Cardiac fibroblast (primary cell): ENCODE results near the gene CLIP1.
"Not testable (repeated sequence)": the region's sequence is repeated elsewhere in the genome, so short reads cannot be mapped to it uniquely, and the experiment has no call there.

Source experiments
- DNase-seq, 2 donors: peaks; one replicate each; pipeline versions ENCODE4 v3.0.0 to v3.0.0-alpha.2; 2010; ENCODE audit warnings: low read depth in 2 of 2
- H3K4me3 ChIP-seq, 2 donors: replicated peaks in 1 of 2; 1 replicate in 1 of 2; 2 replicates in 1 of 2; pipeline ENCODE4 v1.5.1; 2011; ENCODE audit warnings: low read depth in 2 of 2, low read length in 2 of 2, mild to moderate bottlenecking in 2 of 2, moderate library complexity in 1 of 2
- CTCF ChIP-seq: IDR thresholded peaks from one replicate; pipeline ENCODE4 v1.5.1; 2011; ENCODE audit warnings: low read depth, mild to moderate bottlenecking, low read length, inconsistent platforms

The CLIP1 gene

DNA sequence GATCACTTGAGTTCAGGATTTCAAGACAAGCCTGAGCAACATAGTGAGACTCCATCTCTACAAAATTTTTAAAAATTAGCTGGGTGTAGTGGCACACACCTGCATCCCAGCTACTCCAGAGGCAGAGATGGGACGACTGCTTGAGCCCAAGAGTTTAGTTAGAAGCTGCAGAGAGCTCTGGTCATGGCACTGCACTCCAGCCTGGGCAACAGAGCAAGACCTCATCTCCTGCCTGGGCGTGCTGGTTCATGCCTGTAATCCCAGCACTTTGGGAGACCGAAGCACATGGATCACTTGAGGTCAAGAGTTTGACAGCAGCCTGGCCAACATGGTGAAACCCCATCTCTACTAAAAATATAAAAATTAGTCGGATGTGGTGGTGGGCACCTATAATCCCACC is 20.2 kb downstream of the CLIP1 start:
- H3K4me3 ChIP-seq = no peak overlapping the region
- DNase-seq = no peak
- TF ChIP-seq CTCF = no peak

DNA sequence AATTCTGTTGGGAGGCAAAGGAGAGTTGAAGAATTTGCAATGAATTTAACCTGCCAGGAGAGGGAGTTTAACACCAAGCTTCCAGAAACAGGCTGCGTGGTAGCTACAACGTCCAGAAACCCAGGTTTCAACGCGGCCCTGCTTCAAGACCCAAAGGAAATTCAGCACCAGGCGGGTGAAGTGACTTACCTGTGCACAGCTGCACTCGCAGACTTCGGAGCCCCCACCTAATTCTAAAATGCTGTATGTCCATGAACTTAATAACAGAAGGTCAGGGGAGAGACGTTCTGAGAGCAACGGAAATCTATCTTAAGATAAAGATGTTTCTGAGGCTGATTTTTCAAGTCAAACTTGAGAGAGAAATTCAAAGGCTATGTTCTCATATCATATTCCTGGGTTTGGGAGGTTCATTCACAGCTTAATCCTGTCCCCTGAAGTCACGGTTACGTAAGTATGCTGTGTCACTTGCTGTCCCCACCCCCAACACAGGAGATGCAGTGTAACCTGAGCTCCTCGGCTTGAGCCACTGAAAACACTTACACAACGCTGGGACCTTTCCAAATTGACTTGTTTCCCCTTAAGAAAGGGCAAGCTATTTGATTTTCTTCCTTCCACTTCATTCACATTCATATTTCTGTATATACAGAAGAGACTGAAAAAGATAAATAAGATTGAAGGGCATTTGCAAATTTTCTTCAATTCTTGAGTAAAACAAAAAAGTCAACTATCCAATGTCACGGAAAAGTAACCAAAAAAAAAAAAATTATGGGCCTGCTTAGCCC is 22.7 kb downstream of the CLIP1 start:
- DNase-seq = peak; percentile 92 to 97
- TF ChIP-seq CTCF = peak; percentile 61
- peak overlapping the region in 1 of 2 donors; percentile 32 for H3K4me3 ChIP-seq

GRCh38 chr12:122399254-122399591 is 23.2 kb downstream of the CLIP1 start:
- no peak for TF ChIP-seq CTCF
- no peak for DNase-seq
- H3K4me3 ChIP-seq = no peak overlapping the region

- not testable (repeated sequence) for H3K4me3 ChIP-seq, DNase-seq
These were observed 24.5 kb downstream of the CLIP1 start for GRCh38 chr12:122397981-122398380.

- H3K4me3 ChIP-seq = no peak overlapping the region
- peak; percentile 60 to 86 for DNase-seq
- no peak for TF ChIP-seq CTCF
These were observed 27.1 kb downstream of the CLIP1 start for GRCh38 chr12:122395319-122395718.

DNA sequence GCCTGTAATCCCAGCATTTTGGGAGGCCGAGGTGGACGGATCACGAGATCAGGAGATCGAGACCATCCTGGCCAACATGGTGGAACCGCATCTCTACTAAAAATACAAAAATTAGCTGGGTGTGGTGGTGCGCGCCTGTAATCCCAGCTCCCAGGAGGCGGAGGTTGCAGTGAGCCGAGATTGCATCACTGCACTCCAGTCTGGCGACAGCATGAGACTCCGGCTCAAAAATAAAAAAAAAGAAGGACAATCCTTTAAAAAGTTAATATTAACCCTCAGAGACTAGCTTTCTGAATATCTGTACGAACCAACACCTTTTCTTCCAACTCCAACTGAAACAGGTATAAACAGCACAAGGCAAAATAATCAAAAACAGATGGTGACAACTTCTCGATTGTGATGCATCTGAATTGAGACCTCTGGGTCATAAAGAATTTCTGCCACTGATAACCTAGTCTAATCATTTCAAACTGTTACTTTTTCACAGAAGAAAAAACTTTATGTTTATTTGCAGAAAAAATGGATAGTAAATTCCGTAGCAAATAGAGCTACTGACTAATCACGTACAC is 27.8 kb downstream of the CLIP1 start:
- no peak for TF ChIP-seq CTCF
- peak in 1 of 2 donors; percentile 27 for DNase-seq
- no peak overlapping the region for H3K4me3 ChIP-seq

GRCh38 chr12:122393817-122394216 is 28.7 kb downstream of the CLIP1 start:
- TF ChIP-seq CTCF = no peak
- DNase-seq = no peak
- H3K4me3 ChIP-seq = no peak overlapping the region
